Smooth muscle cell (in vitro differentiated cells): ENCODE measurements around the gene KIF2A. TPM values are rescaled to one million over a fixed set of nuclear protein-coding genes. Genes with fewer than 3 reads are reported as not detected.
A peak's percentile ranks its signal among the peaks of the same experiment; 100 is the strongest.

ENCODE experiments used
- DNase-seq: peaks from one replicate; lab custom pipeline; 2025; ENCODE audit not compliant: unreplicated experiment; lab: John Stamatoyannopoulos, UW
- H2AFZ ChIP-seq: fragments of 200-600 bp; sonication (generic); 2 replicates; pipeline ENCODE4 v1.6.0; 2016; ENCODE audit warnings: antibody characterized with exemption, low read depth, mild to moderate bottlenecking
- H3F3A ChIP-seq: fragments of 200-600 bp; sonication (generic); 2 replicates; pipeline ENCODE4 v1.6.0; 2017; ENCODE audit warnings: antibody characterized with exemption, low read depth
- H3K27ac ChIP-seq: fragments of 200-600 bp; sonication (generic); 2 replicates; pipeline ENCODE4 v1.5.1; 2016; ENCODE audit warnings: low read depth, mild to moderate bottlenecking
- H3K27me3 ChIP-seq: fragments of 200-600 bp; sonication (generic); 2 replicates; pipeline ENCODE4 v1.6.1; 2016; ENCODE audit warnings: low read depth, mild to moderate bottlenecking
- H3K36me3 ChIP-seq: fragments of 200-600 bp; sonication (generic); 2 replicates; pipeline ENCODE4 v1.5.1; 2016; ENCODE audit warnings: low read depth
- H3K4me1 ChIP-seq: fragments of 200-600 bp; sonication (generic); 2 replicates; pipeline ENCODE4 v1.5.1; 2016; ENCODE audit warnings: low read depth
- H3K4me2 ChIP-seq: fragments of 200-600 bp; sonication (generic); 2 replicates; pipeline ENCODE4 v1.6.0; 2016; ENCODE audit warnings: mild to moderate bottlenecking
- H3K4me3 ChIP-seq: fragments of 200-600 bp; sonication (generic); 2 replicates; pipeline ENCODE4 v1.5.1; 2016; ENCODE audit warnings: mild to moderate bottlenecking
- H3K79me2 ChIP-seq: fragments of 200-600 bp; sonication (generic); 2 replicates; pipeline ENCODE4 v1.6.0; 2016; ENCODE audit warnings: low read depth, mild to moderate bottlenecking
- H3K9ac ChIP-seq: fragments of 200-600 bp; sonication (generic); 2 replicates; pipeline ENCODE4 v1.6.0; 2016; ENCODE audit warnings: low read depth
- H3K9me3 ChIP-seq: fragments of 200-600 bp; sonication (generic); replicated peaks from 2 replicates; pipeline ENCODE4 v1.5.1; 2016; ENCODE audit warnings: low read depth
- H4K20me1 ChIP-seq: fragments of 200-600 bp; sonication (generic); 2 replicates; pipeline ENCODE4 v1.6.0; 2016; ENCODE audit warnings: low read depth
- CTCF ChIP-seq: fragments of 200-600 bp; sonication (generic); IDR thresholded peaks from 2 replicates; pipeline ENCODE4 v1.5.1; 2017; ENCODE audit warnings: borderline replicate concordance, mild to moderate bottlenecking, antibody characterized with exemption; ENCODE audit not compliant: insufficient read depth, poor library complexity, severe bottlenecking
- WGBS: methylation state at CpG from one replicate; pipeline ENCODE4 v1.1.7; 2016; ENCODE audit warnings: low lambda C conversion rate; 5-methylcytosine and 5-hydroxymethylcytosine counted together
- polyA plus RNA-seq: library from polyadenylated mRNA; unstranded; fragments of >200 nt; fragmentation: Nextera tagmentation; extraction: Ambion mirVana; gene quantifications from 2 replicates; pipeline ENCODE4 v1.2.1, GENCODE V29; 2016
- total RNA-seq: library from RNA; depleted of rRNA; stranded (reverse); fragments of >200 nt; gene quantifications from 2 replicates; pipeline ENCODE4 v1.2.3, GENCODE V29; 2014

The KIF2A gene
- total and polyA plus RNA-seq, 2 experiments from 2014 or later: 34.4 to 89.2 TPM

GRCh38 chr5:62308439-62308838 lies 2.4 kb downstream of the KIF2A start:
- Histone ChIP-seq H3K36me3 (no peaks in the 10 kb centered on the region), H3K9ac (no peak overlapping the region), H3K4me3 (peak overlapping the region; percentile 85), H3K27ac (no peak overlapping the region), H3F3A (peaks cover 7% of the 10 kb centered on the region), H4K20me1 (peaks cover 64% of the 10 kb centered on the region), H2AFZ (no peak overlapping the region), H3K9me3 (no peaks in the 10 kb centered on the region), H3K79me2 (peaks cover 74% of the 10 kb centered on the region), H3K4me1 (peaks cover 17% of the 10 kb centered on the region), H3K4me2 (peak overlapping the region; percentile 13), H3K27me3 (no peaks in the 10 kb centered on the region)
- WGBS: 90% methylated on average over 6 of the region's 6 CpGs
- TF ChIP-seq CTCF: no peak
- DNase-seq: no peak

GRCh38 chr5:62309107-62309506 lies 3.1 kb downstream of the KIF2A start:
- Histone ChIP-seq H3K9me3 (no peaks in the 10 kb centered on the region), H3K36me3 (no peaks in the 10 kb centered on the region), H3K27me3 (no peaks in the 10 kb centered on the region), H3K9ac (no peak overlapping the region), H3F3A (peaks cover 7% of the 10 kb centered on the region), H4K20me1 (peaks cover 71% of the 10 kb centered on the region), H3K27ac (peak overlapping the region; percentile 10), H3K4me3 (no peak overlapping the region), H3K4me2 (no peak overlapping the region), H3K4me1 (peaks cover 17% of the 10 kb centered on the region), H3K79me2 (peaks cover 81% of the 10 kb centered on the region), H2AFZ (no peak overlapping the region)
- 92% methylated on average over 4 of the region's 4 CpGs for WGBS
- no peak for TF ChIP-seq CTCF
- no peak for DNase-seq

GRCh38 chr5:62310426-62311143 lies 4.6 kb downstream of the KIF2A start:
- TF ChIP-seq CTCF: no peak
- no peak overlapping the region for H3K4me3 ChIP-seq
- H3K36me3 ChIP-seq: no peaks in the 10 kb centered on the region
- DNase-seq: no peak
- peaks cover 7% of the 10 kb centered on the region for H3F3A ChIP-seq
- H3K4me2 ChIP-seq: peak overlapping the region; percentile 10
- H3K4me1 ChIP-seq: peaks cover 19% of the 10 kb centered on the region
- WGBS: 79% methylated on average over 5 of the region's 5 CpGs
- H3K27me3 ChIP-seq: no peaks in the 10 kb centered on the region
- no peak overlapping the region for H3K9ac ChIP-seq
- peak overlapping the region; percentile 45 for H3K27ac ChIP-seq
- H2AFZ ChIP-seq: no peak overlapping the region
- no peaks in the 10 kb centered on the region for H3K9me3 ChIP-seq
- peaks cover 86% of the 10 kb centered on the region for H4K20me1 ChIP-seq
- peaks cover 96% of the 10 kb centered on the region for H3K79me2 ChIP-seq

- 58% methylated on average over 1 of the region's 1 CpG for WGBS
- H3K9ac ChIP-seq: peak overlapping the region; percentile 15
- peak overlapping the region; percentile 45 for H3K27ac ChIP-seq
- TF ChIP-seq CTCF: no peak
- no peaks in the 10 kb centered on the region for H3K27me3 ChIP-seq
- H3K4me3 ChIP-seq: no peak overlapping the region
- peaks cover 7% of the 10 kb centered on the region for H3F3A ChIP-seq
- no peak overlapping the region for H3K4me2 ChIP-seq
- DNase-seq: no peak
- H3K79me2 ChIP-seq: peaks cover 100% of the 10 kb centered on the region
- H4K20me1 ChIP-seq: peaks cover 100% of the 10 kb centered on the region
- no peaks in the 10 kb centered on the region for H3K9me3 ChIP-seq
- no peaks in the 10 kb centered on the region for H3K36me3 ChIP-seq
- peaks cover 17% of the 10 kb centered on the region for H3K4me1 ChIP-seq
- H2AFZ ChIP-seq: no peak overlapping the region
Measured at GRCh38 chr5:62312036-62312435, 6.0 kb downstream of the KIF2A start.
